ENCODE results near the gene SLC4A8. TPM values are rescaled to one million over a fixed set of nuclear protein-coding genes. Genes with fewer than 3 reads are reported as not detected.

Gene SLC4A8
- polyA plus RNA-seq, 1 donor (not counting 4 experiments of a cell fraction or from before 2014, with no cell fraction given): 2.3 TPM

GRCh38 chr12:51430196-51430895 lies 5.7 kb downstream of the SLC4A8 start:
- no peak overlapping the region for H2AFZ ChIP-seq (ENCODE audit: control insufficient read depth, low read length)
- no peak overlapping the region for H3K4me3 ChIP-seq (ENCODE audit: control insufficient read depth in 2 of 3, extremely low read depth in 1 of 3, insufficient read depth in 2 of 3, low read depth in 1 of 3, low read length in 3 of 3)
- no peak for FAIRE-seq
- no peaks in the 10 kb centered on the region for H3K9me1 ChIP-seq (ENCODE audit: control insufficient read depth, extremely low read depth, insufficient read depth, low read length)
- no peaks in the 10 kb centered on the region for H4K20me1 ChIP-seq (ENCODE audit: control insufficient read depth, extremely low read depth, insufficient read depth, low read length)
- dilution Hi-C loops (cut with MboI; ENCODE audit: extremely low pct_ligation_motif_present, low sequenced_read_pairs): no loop called here
- H3K36me3 ChIP-seq (ENCODE audit: control insufficient read depth in 2 of 2, extremely low read depth in 1 of 2, insufficient read depth in 2 of 2, low read length in 2 of 2): no peaks in the 10 kb centered on the region
- DNase-seq (ENCODE audit: low read depth, low spot score): no peak
- no peak overlapping the region for H3K4me2 ChIP-seq (ENCODE audit: control insufficient read depth, extremely low read depth, insufficient read depth, low read depth, low read length)
- H3K27me3 ChIP-seq (ENCODE audit: control insufficient read depth, extremely low read depth, insufficient read depth, low read length): peaks cover 6% of the 10 kb centered on the region
- no peak overlapping the region for H3K27ac ChIP-seq (ENCODE audit: control insufficient read depth, insufficient read depth, low read length)
- no peaks in the 10 kb centered on the region for H3K79me2 ChIP-seq (ENCODE audit: control insufficient read depth, insufficient read depth, low read length)
- no peaks in the 10 kb centered on the region for H3K4me1 ChIP-seq (ENCODE audit: control insufficient read depth, extremely low read depth, insufficient read depth, low read length)
- no peak for TF ChIP-seq EZH2 (IDR thresholded peaks at IDR 0.05; ENCODE audit: low read length)
- no peak for TF ChIP-seq CTCF (optimal IDR thresholded peaks at IDR 0.05 in 1 of 3, IDR thresholded peaks at IDR 0.05 in 1 of 3, conservative IDR thresholded peaks at IDR 0.05 in 1 of 3; ENCODE audit: extremely low read depth in 1 of 3, insufficient read depth in 2 of 3, low read length in 3 of 3)
- no peaks in the 10 kb centered on the region for H3K9me3 ChIP-seq (ENCODE audit: control insufficient read depth, low read depth, low read length)
- no peak overlapping the region for H3K9ac ChIP-seq (ENCODE audit: control insufficient read depth, extremely low read depth, insufficient read depth, low read length)

- H2AFZ ChIP-seq (ENCODE audit: control insufficient read depth, low read length): no peak overlapping the region
- H3K9me1 ChIP-seq (ENCODE audit: control insufficient read depth, extremely low read depth, insufficient read depth, low read length): no peaks in the 10 kb centered on the region
- FAIRE-seq (no peak), DNase-seq (ENCODE audit: low read depth, low spot score) (no peak)
- no peaks in the 10 kb centered on the region for H3K9me3 ChIP-seq (ENCODE audit: control insufficient read depth, low read depth, low read length)
- H3K4me3 ChIP-seq (ENCODE audit: control insufficient read depth in 2 of 3, extremely low read depth in 1 of 3, insufficient read depth in 2 of 3, low read depth in 1 of 3, low read length in 3 of 3): no peak overlapping the region
- no peak overlapping the region for H3K27ac ChIP-seq (ENCODE audit: control insufficient read depth, insufficient read depth, low read length)
- no peaks in the 10 kb centered on the region for H3K27me3 ChIP-seq (ENCODE audit: control insufficient read depth, extremely low read depth, insufficient read depth, low read length)
- H3K36me3 ChIP-seq (ENCODE audit: control insufficient read depth in 2 of 2, extremely low read depth in 1 of 2, insufficient read depth in 2 of 2, low read length in 2 of 2): no peaks in the 10 kb centered on the region
- TF ChIP-seq CTCF (optimal IDR thresholded peaks at IDR 0.05 in 1 of 3, IDR thresholded peaks at IDR 0.05 in 1 of 3, conservative IDR thresholded peaks at IDR 0.05 in 1 of 3; ENCODE audit: extremely low read depth in 1 of 3, insufficient read depth in 2 of 3, low read length in 3 of 3): no peak
- TF ChIP-seq EZH2 (IDR thresholded peaks at IDR 0.05; ENCODE audit: low read length): no peak
- no peak overlapping the region for H3K9ac ChIP-seq (ENCODE audit: control insufficient read depth, extremely low read depth, insufficient read depth, low read length)
- H3K4me1 ChIP-seq (ENCODE audit: control insufficient read depth, extremely low read depth, insufficient read depth, low read length): no peaks in the 10 kb centered on the region
- H4K20me1 ChIP-seq (ENCODE audit: control insufficient read depth, extremely low read depth, insufficient read depth, low read length): no peaks in the 10 kb centered on the region
- H3K79me2 ChIP-seq (ENCODE audit: control insufficient read depth, insufficient read depth, low read length): no peaks in the 10 kb centered on the region
- dilution Hi-C loops (cut with MboI; ENCODE audit: extremely low pct_ligation_motif_present, low sequenced_read_pairs): no loop called here
- H3K4me2 ChIP-seq (ENCODE audit: control insufficient read depth, extremely low read depth, insufficient read depth, low read depth, low read length): no peak overlapping the region
Measured at GRCh38 chr12:51432921-51433320, 8.3 kb downstream of the SLC4A8 start.
